Gastrocnemius medialis (tissue), 4 donors: Measurements from ENCODE around the gene OR4E2. TPM values are rescaled to one million over a fixed set of nuclear protein-coding genes. Genes with fewer than 3 reads are reported as not detected.

Experiments
- ATAC-seq, 2 donors: fragments of 150-250 bp; one replicate each; pipeline ENCODE4 v1.9.1; 2016
- DNase-seq, 2 donors: peaks; one replicate each; pipeline ENCODE4 v3.0.0-alpha.2; 2019
- H3K27ac ChIP-seq, 4 donors: fragments of 200-600 bp; sonication (generic); 1 replicate in 1 of 4; 2 replicates in 3 of 4; pipeline ENCODE4 v1.5.1; 2016 to 2018; ENCODE audit warnings: mild to moderate bottlenecking in 2 of 4, moderate library complexity in 1 of 4
- H3K27me3 ChIP-seq, 3 donors: fragments of 200-600 bp; sonication (generic) in 2 of 3; 1 replicate in 1 of 3; 2 replicates in 2 of 3; pipeline versions ENCODE4 v1.5.1 to v1.6.0; 2016 to 2019; ENCODE audit warnings: mild to moderate bottlenecking in 1 of 3, moderate library complexity in 1 of 3
- H3K36me3 ChIP-seq, 2 donors: fragments of 200-600 bp; sonication (generic) in 1 of 2; one replicate each; pipeline ENCODE4 v1.5.1; 2017 to 2018
- H3K4me1 ChIP-seq, 2 donors: fragments of 200-600 bp; sonication (generic) in 1 of 2; one replicate each; pipeline ENCODE4 v1.5.1; 2016 to 2017; ENCODE audit warnings: mild to moderate bottlenecking in 2 of 2
- H3K4me3 ChIP-seq, 4 donors: fragments of 200-600 bp; sonication (generic) in 3 of 4; 1 replicate in 1 of 4; 2 replicates in 3 of 4; pipeline ENCODE4 v1.5.1; 2016 to 2019; ENCODE audit warnings: mild to moderate bottlenecking in 2 of 4
- H3K9me3 ChIP-seq, 3 donors: fragments of 200-600 bp; sonication (generic) in 2 of 3; 1 replicate in 1 of 3; 2 replicates in 2 of 3; pipeline ENCODE4 v1.5.1; 2016 to 2019
- CTCF ChIP-seq, 5 experiments: fragments of 450-650 bp in 3 of 5; fragments of 200-600 bp in 2 of 5; sonication (generic) in 2 of 5; IDR thresholded peaks in 4 of 5; conservative IDR thresholded peaks in 1 of 5; 1 replicate in 4 of 5; 2 replicates in 1 of 5; pipeline ENCODE4 v1.5.1; 2016 to 2019; ENCODE audit warnings: antibody characterized with exemption in 5 of 5, mild to moderate bottlenecking in 3 of 5, moderate library complexity in 3 of 5
- POLR2A ChIP-seq, 2 donors: fragments of 450-650 bp; IDR thresholded peaks; one replicate each; pipeline ENCODE4 v1.6.1; 2017; ENCODE audit warnings: antibody characterized with exemption in 2 of 2, mild to moderate bottlenecking in 2 of 2, moderate library complexity in 2 of 2
- in situ Hi-C, 4 donors: fragments of 200-750 bp; cut with MboI; loops; one replicate each; pipeline versions ENCODE4 v1.15.0 to v1.8.0; 2017; ENCODE audit warnings: low sequenced_read_pairs in 4 of 4
- intact Hi-C: fragments of 100-400 bp; cut with DNase I; formaldehyde crosslinking; loops from one replicate; pipeline ENCODE4 v1.15.1; 2023; ENCODE audit warnings: low total_unique reads
- total RNA-seq, 4 donors: library from RNA; depleted of rRNA; stranded (reverse); fragments of >200 nt; gene quantifications; one replicate each; pipeline versions ENCODE4 v1.1.0 to v1.2.3, GENCODE V29; 2016

Gene OR4E2
- total RNA-seq, 4 donors from 2014 or later = not detected

DNA sequence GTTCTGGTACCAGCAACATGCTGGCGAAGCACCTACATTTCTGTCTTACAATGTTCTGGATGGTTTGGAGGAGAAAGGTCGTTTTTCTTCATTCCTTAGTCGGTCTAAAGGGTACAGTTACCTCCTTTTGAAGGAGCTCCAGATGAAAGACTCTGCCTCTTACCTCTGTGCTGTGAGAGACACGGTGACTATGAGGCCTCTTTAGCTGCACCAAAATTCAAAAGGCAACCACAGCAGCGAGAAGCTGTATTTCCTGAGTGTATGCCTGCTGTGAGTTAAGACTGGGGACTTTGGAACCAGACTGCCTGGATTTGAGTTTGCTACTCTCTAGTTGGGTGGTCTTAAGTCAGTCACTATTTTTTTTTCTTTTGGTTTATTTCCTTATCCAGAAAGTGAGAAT, 10.2 kb upstream of the OR4E2 start:
- ATAC-seq = no peak
- no peaks in the 10 kb centered on the region for H3K9me3 ChIP-seq
- H3K4me1 ChIP-seq = no peaks in the 10 kb centered on the region
- no peak overlapping the region for H3K4me3 ChIP-seq
- DNase-seq = no peak
- no peaks in the 10 kb centered on the region for H3K36me3 ChIP-seq
- H3K27me3 ChIP-seq = no peaks in the 10 kb centered on the region
- in situ Hi-C loops (no loop called here), intact Hi-C loops (no loop called here)
- no peak overlapping the region for H3K27ac ChIP-seq
- no peak for TF ChIP-seq CTCF (IDR thresholded peaks at IDR 0.05 in 4 of 5, conservative IDR thresholded peaks at IDR 0.05 in 1 of 5)
- no peak for TF ChIP-seq POLR2A (IDR thresholded peaks at IDR 0.05)

DNA sequence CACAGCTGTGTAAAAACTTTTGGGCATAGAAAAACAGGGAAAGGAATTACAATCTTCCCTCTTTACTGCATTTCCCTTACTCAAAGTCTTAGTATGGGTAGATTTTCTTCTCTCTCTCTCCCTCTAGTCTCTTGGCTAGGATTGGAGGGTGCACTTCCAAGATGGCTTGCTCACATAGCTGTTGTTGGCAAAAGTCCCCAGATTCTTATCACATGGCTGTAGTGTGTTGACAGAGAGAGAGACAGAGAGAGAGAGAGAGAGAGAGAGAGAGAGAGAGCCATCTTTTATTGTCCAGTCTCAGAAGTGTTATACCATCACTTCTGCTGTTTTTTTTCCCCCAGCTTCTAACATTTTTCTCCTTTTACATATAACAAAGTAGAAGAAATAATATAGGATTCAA, 6.3 kb upstream of the OR4E2 start:
- H3K36me3 ChIP-seq = no peaks in the 10 kb centered on the region
- no peak for DNase-seq
- H3K27me3 ChIP-seq = no peaks in the 10 kb centered on the region
- no peak for ATAC-seq
- H3K4me3 ChIP-seq = no peak overlapping the region
- intact Hi-C loops = no loop called here
- no peaks in the 10 kb centered on the region for H3K4me1 ChIP-seq
- in situ Hi-C loops = no loop called here
- no peaks in the 10 kb centered on the region for H3K9me3 ChIP-seq
- H3K27ac ChIP-seq = no peak overlapping the region
- TF ChIP-seq CTCF (IDR thresholded peaks at IDR 0.05 in 4 of 5, conservative IDR thresholded peaks at IDR 0.05 in 1 of 5) = no peak
- no peak for TF ChIP-seq POLR2A (IDR thresholded peaks at IDR 0.05)

DNA sequence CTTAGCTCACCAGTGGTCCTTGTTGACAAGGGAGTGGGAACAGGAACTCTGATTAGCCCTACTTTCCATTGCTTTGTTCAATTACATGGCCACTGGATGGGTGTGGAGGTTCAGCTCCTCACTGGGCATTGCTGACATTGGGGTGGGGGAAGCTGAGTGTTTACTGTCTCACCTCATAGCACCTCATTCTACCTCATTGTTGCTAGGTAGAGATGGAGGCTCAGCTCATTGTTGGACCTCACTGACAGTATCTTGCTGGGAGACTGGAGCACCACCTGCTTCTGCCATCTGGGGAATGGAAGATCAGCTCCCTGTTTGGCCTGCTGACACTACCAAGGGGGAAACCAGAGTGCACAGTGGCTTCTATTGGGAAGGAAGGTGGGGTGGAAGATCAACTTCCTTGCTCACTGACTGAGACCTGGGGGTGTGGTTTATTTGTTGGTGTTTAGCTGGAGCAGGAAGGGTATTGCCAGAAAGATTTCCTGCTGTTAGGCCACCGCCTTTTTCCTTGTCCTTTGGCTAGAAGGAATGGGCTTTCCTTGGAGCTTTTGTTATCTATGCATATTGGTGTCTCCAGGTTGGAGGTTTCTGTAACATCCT, 1.3 kb upstream of the OR4E2 start:
- H3K27ac ChIP-seq = no peak overlapping the region
- in situ Hi-C loops = no loop called here
- H3K27me3 ChIP-seq = no peaks in the 10 kb centered on the region
- no peaks in the 10 kb centered on the region for H3K36me3 ChIP-seq
- no peaks in the 10 kb centered on the region for H3K4me1 ChIP-seq
- intact Hi-C loops = no loop called here
- H3K9me3 ChIP-seq = no peaks in the 10 kb centered on the region
- ATAC-seq (no peak), DNase-seq (no peak)
- H3K4me3 ChIP-seq = no peak overlapping the region
- TF ChIP-seq POLR2A (IDR thresholded peaks at IDR 0.05) = no peak
- TF ChIP-seq CTCF (IDR thresholded peaks at IDR 0.05 in 4 of 5, conservative IDR thresholded peaks at IDR 0.05 in 1 of 5) = no peak

DNA sequence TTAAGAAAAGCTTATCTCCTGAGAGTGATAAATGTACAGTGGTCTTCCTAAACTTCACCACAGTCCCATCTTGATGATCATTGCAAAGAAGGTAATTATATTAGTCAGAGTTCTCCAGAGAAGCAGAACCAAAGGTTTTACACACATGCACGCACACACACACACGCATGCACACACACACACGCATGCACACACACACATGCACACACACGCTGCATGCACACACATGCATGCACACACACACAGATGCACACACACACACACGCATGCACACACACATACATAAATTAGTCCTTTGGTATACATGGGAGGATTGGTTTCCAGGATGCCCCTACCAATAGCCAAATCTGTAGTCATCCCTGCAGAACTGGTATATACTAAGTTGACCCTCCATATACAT, 580 bp downstream of the OR4E2 start:
- H3K36me3 ChIP-seq = no peaks in the 10 kb centered on the region
- H3K27ac ChIP-seq = no peak overlapping the region
- intact Hi-C loops = no loop called here

More for the DNA sequence above, 580 bp downstream of the OR4E2 start:
- no peak overlapping the region for H3K4me3 ChIP-seq
- no peaks in the 10 kb centered on the region for H3K27me3 ChIP-seq
- in situ Hi-C loops = no loop called here
- ATAC-seq (no peak), DNase-seq (no peak)
- no peak for TF ChIP-seq CTCF (IDR thresholded peaks at IDR 0.05 in 4 of 5, conservative IDR thresholded peaks at IDR 0.05 in 1 of 5)
- TF ChIP-seq POLR2A (IDR thresholded peaks at IDR 0.05) = no peak
- H3K9me3 ChIP-seq = no peaks in the 10 kb centered on the region
- H3K4me1 ChIP-seq = no peaks in the 10 kb centered on the region
